ENCODE measurements around the gene LUZP1.

- TF ChIP-seq CTCF (IDR thresholded peaks at IDR 0.05), result no peak
- TF ChIP-seq TCF7L2 (IDR thresholded peaks at IDR 0.05; ENCODE audit: low read depth, low read length), result no peak
- TF ChIP-seq POLR2AphosphoS5 (IDR thresholded peaks at IDR 0.05; ENCODE audit: low read depth, low read length), result no peak
- TF ChIP-seq REST (IDR thresholded peaks at IDR 0.05; ENCODE audit: insufficient read depth in 1 of 2, low read depth in 2 of 2, low read length in 1 of 2), result no peak
These were observed 78.6 kb downstream of the LUZP1 start for GRCh38 chr1:23090056-23090455.

Data from Panc1 (cell line).